DMS114 treated with DMSO at 0.1 percent for 48 hours (cell line): ENCODE data around the gene C8B.

ENCODE experiments used
- DNase-seq: peaks from one replicate; lab custom pipeline; 2025; ENCODE audit not compliant: unreplicated experiment; lab: John Stamatoyannopoulos, UW

Gene C8B

GRCh38 chr1:56965916-56966697 lies at the start of gene C8B:
Gene C8B (minus strand): TSS chr1:56966015. CDS start chr1:56965948, 67 bp downstream.
- DNase-seq = no peak

GRCh38 chr1:57015071-57015470 lies 49.3 kb upstream of the C8B start:
- no peak for DNase-seq

GRCh38 chr1:57013522-57013921 lies 47.7 kb upstream of the C8B start:
- DNase-seq = no peak

DNA sequence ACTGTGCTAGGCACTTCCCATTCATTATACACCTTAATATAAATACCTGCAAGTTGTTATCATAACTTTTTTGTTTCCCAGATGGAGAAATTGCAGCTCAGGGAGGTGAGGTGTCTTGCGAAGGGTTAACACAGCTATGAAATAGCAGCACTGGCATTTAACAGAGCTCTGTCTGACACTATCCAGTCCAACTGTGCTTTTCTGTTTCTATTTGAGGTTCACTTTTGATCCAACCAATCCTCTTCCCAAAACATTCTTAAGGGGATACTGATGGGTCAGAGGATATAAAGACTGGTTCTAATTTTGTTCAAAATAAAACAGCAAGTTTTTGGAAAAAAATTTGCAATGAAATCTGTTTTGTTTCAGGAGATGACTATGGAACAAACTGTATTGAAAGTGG lies 46.5 kb upstream of the C8B start:
- DNase-seq = no peak

DNA sequence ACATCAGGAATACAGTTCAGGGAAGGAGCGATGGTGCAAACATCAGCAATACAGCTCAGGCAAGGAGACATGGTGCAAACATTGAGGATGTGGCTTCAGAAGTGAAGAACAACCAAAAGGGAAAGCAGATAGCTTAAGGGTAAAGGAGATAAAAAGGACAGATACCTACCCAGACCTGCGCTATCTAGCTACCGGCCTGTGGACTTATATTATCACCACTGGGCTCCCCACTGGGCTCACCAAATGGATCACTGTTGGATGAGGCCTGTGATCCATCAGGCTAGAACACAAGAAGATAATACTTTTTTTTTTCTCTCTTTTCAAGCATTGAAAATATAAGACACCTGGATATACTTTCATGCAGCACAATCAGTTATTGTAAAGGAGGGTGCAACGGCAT lies 44.7 kb upstream of the C8B start:
- no peak for DNase-seq

- no peak for DNase-seq
These were observed 42.1 kb upstream of the C8B start for GRCh38 chr1:57007948-57008347.

- DNase-seq = no peak
These were observed 41.7 kb upstream of the C8B start for GRCh38 chr1:57007472-57007871.

- no peak for DNase-seq
These were observed 37.8 kb upstream of the C8B start for GRCh38 chr1:57003398-57004139.

DNA sequence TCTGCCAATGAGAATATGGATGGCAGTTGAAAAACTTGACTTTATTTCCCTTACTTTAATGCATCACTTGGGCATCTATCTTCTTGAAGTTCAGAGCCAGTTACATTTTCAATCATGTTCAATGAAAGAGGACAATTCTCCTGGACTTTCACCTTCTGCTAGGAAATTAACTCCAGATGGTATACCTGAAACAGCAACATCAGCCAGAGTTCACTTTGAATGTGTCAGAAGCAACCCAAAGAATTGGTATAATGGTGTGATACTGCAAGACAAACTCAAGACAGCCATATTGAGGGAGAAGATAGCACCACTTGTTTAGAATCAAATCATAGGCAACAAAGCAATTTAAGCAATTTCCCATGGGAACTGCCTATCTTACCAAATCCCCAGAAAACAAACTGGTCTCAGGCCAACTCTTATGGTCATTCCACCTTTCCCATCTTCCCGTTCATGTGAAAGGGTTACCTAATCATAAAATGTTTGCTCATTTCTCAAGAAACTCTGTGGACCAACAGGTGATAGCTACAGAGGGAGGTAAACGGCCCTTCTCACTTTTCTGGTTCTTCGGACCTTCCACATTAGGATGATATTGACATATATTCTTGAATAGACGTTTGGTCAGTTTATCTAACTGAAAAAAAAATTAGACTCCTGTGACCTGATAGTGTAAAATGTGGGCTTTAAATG lies 29.7 kb upstream of the C8B start:
- no peak for DNase-seq

DNA sequence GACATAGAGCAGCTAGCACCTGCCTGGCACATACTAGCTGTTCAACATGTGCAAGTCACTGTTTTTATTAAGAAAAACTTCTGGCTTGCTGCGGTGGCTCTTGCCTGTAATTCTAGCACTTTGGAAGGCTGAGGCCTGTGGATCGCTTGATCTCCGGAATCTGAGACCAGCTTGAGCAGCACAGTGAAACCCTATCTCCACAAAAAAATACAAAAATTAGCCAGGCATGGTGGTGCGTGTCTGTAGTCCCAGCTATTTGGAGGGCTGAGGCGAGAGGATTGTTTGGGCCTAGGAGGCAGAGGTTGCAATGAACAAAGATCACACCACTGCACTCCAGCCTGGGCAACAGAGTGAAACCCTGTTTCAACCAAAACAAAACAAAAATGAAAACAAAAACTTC lies 27.7 kb upstream of the C8B start:
- DNase-seq = no peak

DNA sequence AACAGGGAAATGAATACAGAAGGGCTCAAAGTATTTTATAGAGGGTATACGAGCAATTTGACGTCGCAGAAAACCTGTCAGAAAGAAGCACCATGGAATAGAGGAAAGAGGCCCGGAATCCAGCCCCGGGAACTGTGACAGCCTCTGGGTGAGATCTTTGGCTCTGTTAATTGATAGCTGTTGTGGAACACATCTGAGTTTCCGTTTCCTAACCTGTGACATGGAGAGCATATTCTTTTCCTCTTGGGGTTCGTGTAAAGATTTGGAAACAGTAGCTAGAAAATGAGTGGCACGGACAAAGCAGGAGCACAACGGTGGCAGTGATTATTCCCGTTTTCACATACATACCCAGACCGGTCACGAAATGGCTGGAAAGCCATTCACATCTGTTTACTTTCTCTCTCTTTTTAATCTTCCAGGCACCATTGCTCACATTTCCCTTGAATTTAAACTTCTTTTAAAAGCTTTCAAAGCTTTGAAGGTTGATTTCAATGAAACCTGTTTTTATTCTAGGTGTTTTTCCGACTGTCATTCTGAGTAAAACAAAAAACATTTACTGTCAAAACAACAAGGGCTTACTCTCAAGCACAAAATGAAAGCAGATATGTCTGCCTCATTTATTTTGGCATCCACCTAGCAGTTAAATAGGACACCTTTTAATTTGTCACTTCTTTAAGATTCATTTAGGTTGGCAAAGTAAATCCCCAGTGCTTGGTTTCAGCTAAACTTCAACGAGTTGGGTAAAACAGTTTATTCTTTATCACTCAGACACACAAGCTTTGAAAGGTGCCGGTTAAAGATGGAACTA lies 26.7 kb upstream of the C8B start:
- DNase-seq = no peak

GRCh38 chr1:56991576-56991975 lies 25.8 kb upstream of the C8B start:
- DNase-seq = no peak

DNA sequence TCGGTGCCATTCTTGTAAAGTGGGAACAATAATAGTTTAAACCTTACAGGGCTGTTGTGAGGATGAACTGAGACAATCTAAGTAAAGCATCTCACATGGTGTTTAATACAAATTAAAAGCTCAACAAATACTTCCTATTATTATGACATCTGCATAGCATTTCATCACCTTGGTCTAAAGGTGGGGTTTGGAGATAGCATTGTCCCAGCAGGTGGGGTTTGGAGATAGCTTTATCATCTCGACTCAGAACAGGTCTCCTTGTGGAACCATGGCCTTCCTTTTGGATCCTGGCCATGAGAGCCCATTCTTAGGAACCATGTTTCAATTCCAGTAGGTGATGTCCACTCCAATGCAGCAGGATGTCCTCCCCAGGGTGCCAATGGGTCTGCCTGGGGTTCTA lies 20.6 kb upstream of the C8B start:
- no peak for DNase-seq

- no peak for DNase-seq
These were observed 20.0 kb upstream of the C8B start for GRCh38 chr1:56985857-56986256.

- no peak for DNase-seq
These were observed 17.7 kb upstream of the C8B start for GRCh38 chr1:56983484-56983883.

DNA sequence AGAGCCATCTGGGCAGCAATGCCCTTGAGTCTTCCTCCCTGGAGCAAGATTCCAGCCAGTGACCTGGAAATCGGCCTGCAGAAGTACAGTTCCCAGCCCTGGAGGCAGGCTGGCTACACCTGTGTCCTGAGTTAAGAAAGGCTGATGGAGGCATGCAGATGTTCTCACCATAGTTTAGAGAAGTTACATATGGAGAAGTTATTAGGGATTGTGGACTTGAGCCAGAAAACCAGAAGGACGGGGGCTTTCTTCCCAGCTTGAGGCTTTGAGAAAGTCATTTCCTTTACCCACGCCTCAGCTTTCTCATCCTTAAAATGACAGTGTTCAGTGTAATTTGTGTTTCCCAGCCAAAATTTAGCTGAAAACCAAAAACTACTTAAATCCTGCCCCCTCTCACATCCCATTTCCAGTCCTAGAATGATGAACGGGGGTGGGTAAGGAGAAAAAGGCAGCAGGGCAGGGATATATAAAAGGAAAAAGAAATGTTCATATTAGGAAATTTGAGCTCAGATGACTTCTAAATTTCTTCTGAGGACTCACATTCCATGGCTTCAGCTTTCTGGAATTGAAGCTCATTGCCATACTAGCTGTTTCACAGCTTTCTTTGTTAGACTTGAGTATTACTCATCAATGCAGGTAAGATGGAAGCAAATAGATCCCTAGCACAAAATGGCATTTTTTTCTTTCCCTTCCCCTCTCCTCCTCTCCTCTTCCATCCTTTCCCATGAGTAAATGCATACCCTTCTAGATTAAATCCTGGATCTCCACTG lies 14.4 kb upstream of the C8B start:
- DNase-seq = no peak

DNA sequence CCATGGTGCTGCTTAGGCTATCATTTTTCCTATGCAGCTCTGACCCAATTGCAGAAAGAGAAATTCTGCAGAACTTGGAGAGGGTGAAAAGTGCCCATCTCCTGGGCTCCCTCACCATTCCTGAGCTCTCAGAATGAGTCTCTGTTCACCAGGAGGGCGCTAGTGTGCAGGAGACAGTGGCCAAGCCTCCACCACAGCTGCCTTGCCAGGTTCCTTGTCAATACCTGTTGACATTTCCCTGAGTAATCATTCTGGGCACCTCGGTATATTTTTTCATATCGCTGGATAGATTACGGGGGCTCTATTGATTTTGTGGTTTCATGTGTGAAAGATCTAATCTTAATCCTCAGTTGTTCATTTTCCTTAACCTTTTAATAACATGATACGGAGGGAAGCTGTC lies 13.0 kb upstream of the C8B start:
- no peak for DNase-seq

DNA sequence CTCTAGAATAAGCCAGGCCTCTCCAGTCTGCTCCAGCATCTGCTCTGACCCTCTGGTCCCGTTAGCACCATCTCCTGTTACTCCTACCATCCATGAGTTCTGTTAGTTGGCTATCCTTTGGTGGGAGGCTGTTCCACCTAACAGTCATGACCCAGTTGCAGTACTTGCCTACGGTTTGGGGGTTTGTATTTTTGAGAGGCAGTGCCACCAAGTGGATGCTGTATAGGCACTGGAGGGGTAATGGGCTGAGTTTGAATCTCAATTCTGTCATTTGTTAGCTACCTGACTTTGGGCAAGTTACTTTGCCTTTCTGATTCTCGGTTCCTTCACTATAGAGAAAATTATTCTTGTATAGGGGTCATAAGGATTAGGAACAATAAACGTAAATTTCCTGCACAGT lies 12.1 kb upstream of the C8B start:
- no peak for DNase-seq

- DNase-seq = no peak
These were observed 9.6 kb upstream of the C8B start for GRCh38 chr1:56975446-56975845.

- no peak for DNase-seq
These were observed 8.3 kb upstream of the C8B start for GRCh38 chr1:56973923-56974742.
